Measurements from ENCODE around the gene ADAM19. TPM values are rescaled to one million over a fixed set of nuclear protein-coding genes. Genes with fewer than 3 reads are reported as not detected.

Gene ADAM19
- total RNA-seq, 6 experiments from 2014 or later = 75.4 to 152 (median 83.2) TPM

- Mint-ChIP-seq H3K9me3 (no peaks in the 10 kb centered on the region), H3K27ac (no peak overlapping the region), H3K4me1 (ENCODE audit: low read depth) (peaks cover 30% of the 10 kb centered on the region), H3K4me3 (no peak overlapping the region), H3K36me3 (ENCODE audit: low read depth) (peaks cover 61% of the 10 kb centered on the region), H3K27me3 (ENCODE audit: insufficient read depth) (no peaks in the 10 kb centered on the region; the same call in none of the 2 replicates)
- no peak for TF ChIP-seq CTCF (IDR thresholded peaks at IDR 0.05)
- DNase-seq = no peak
Measured at GRCh38 chr5:157504053-157504452, 71.5 kb downstream of the ADAM19 start.

DNA sequence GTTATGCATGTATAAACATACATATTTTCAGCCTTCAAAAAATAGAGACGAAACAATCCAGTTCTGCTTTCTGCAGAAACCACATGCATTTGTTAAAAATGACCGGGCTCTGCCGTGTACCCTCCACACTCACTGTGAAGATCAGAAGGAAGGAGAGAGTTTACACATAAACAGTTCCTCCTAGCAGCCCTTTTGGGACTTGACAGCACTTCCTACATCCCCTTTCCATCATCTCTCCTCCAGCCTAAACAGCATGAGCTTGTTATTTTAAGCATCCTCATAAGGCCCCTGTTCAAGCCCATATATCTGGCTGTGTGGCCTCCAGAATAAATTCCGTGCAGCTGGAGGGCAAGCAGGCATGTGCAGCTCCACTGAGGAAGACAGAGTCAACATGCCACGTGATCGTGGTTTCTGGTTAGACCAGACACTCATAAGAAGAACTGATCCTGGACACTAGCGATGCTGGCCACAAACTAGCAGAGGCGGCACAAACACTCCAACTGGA lies 73.4 kb downstream of the ADAM19 start:
- peaks cover 17% of the 10 kb centered on the region for H3K4me1 Mint-ChIP-seq (ENCODE audit: low read depth)
- H3K36me3 Mint-ChIP-seq (ENCODE audit: low read depth) = peaks cover 48% of the 10 kb centered on the region
- no peaks in the 10 kb centered on the region for H3K9me3 Mint-ChIP-seq
- TF ChIP-seq CTCF (IDR thresholded peaks at IDR 0.05) = no peak
- H3K4me3 Mint-ChIP-seq = no peak overlapping the region; the same call in 1 of the 2 replicates
- no peaks in the 10 kb centered on the region; the same call in 1 of the 2 replicates for H3K27me3 Mint-ChIP-seq (ENCODE audit: insufficient read depth)
- DNase-seq = no peak
- peak overlapping the region; percentile 10 for H3K27ac Mint-ChIP-seq

DNA sequence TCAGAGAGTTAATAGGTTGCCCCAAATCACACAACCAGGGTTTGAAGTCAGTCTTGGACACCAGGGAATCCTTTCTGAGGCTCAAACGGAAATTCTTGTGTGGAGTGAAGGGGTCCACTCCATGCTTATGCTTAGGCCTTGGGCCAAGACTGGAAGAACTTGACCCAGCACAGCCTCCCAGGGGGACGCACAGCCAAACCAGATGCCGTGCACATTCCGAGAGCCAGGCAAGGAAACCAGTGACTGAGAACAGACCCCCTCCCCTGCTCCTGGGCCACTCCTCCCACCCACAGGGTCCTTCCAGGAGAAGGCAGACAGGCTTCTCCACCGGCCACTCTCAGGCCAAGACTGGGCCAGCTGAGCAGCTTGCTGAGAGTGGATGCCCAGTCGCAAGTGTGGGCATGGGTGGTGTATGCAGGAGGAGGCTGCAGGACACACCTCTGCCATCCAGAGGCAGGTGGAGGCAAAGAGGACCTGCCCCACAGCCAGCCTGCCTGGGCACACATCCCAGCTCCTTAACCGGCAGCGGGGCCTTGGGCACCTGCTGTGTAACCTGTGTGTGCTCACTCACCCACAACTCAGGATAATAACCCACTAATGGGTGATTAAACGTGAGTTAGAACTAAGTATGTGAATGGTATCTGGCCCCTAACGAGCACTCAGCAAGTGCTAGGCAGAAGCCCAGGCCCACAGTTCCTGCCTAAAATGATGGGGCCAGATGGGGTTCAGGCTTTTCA lies 77.5 kb downstream of the ADAM19 start:
- no peaks in the 10 kb centered on the region for H3K9me3 Mint-ChIP-seq
- no peak for DNase-seq
- H3K27ac Mint-ChIP-seq = no peak overlapping the region
- H3K27me3 Mint-ChIP-seq (ENCODE audit: insufficient read depth) = no peaks in the 10 kb centered on the region; the same call in 1 of the 2 replicates
- H3K4me1 Mint-ChIP-seq (ENCODE audit: low read depth) = no peaks in the 10 kb centered on the region
- H3K36me3 Mint-ChIP-seq (ENCODE audit: low read depth) = peaks cover 40% of the 10 kb centered on the region
- no peak for TF ChIP-seq CTCF (IDR thresholded peaks at IDR 0.05)
- H3K4me3 Mint-ChIP-seq = no peak overlapping the region

GRCh38 chr5:157496864-157497263 lies 78.7 kb downstream of the ADAM19 start:
- TF ChIP-seq CTCF (IDR thresholded peaks at IDR 0.05) = no peak
- Mint-ChIP-seq H3K9me3 (no peaks in the 10 kb centered on the region), H3K36me3 (ENCODE audit: low read depth) (peaks cover 33% of the 10 kb centered on the region), H3K4me1 (ENCODE audit: low read depth) (no peaks in the 10 kb centered on the region), H3K27me3 (ENCODE audit: insufficient read depth) (no peaks in the 10 kb centered on the region; the same call in 1 of the 2 replicates), H3K4me3 (no peak overlapping the region), H3K27ac (peak overlapping the region; percentile 25)
- no peak for DNase-seq

GRCh38 chr5:157494178-157494832 lies 81.3 kb downstream of the ADAM19 start:
- no peaks in the 10 kb centered on the region for H3K4me1 Mint-ChIP-seq (ENCODE audit: low read depth)
- TF ChIP-seq CTCF (IDR thresholded peaks at IDR 0.05) = no peak
- H3K27ac Mint-ChIP-seq = no peak overlapping the region
- no peak for DNase-seq
- no peaks in the 10 kb centered on the region; the same call in 1 of the 2 replicates for H3K27me3 Mint-ChIP-seq (ENCODE audit: insufficient read depth)
- H3K36me3 Mint-ChIP-seq (ENCODE audit: low read depth) = peaks cover 18% of the 10 kb centered on the region
- H3K4me3 Mint-ChIP-seq = no peak overlapping the region
- no peaks in the 10 kb centered on the region for H3K9me3 Mint-ChIP-seq

Measured in HFFc6 (cell line).